H9 (cell line): Measurements from ENCODE around the gene EVI5L. TPM values are rescaled to one million over a fixed set of nuclear protein-coding genes. Genes with fewer than 3 reads are reported as not detected.

Experiments
- DNase-seq: peaks from one replicate; pipeline ENCODE4 v3.0.0-alpha.2; 2017
- H2AFZ ChIP-seq: one replicate; pipeline ENCODE4 v1.6.1; 2013; ENCODE audit warnings: mild to moderate bottlenecking, low read length, control low read depth, moderate library complexity
- H2AK5ac ChIP-seq: 2 replicates; pipeline ENCODE4 v1.6.1; 2013; ENCODE audit warnings: low read length, control low read depth, mixed read lengths; ENCODE audit not compliant: insufficient read length
- H2BK120ac ChIP-seq: one replicate; pipeline ENCODE4 v1.6.1; 2013; ENCODE audit warnings: low read depth, mild to moderate bottlenecking, low read length, control low read depth, inconsistent platforms; ENCODE audit not compliant: poor library complexity, severe bottlenecking
- H2BK12ac ChIP-seq: 2 replicates; pipeline ENCODE4 v1.6.1; 2013; ENCODE audit warnings: low read length, control low read depth, mixed read lengths, low read depth; ENCODE audit not compliant: insufficient read length
- H2BK15ac ChIP-seq: 2 replicates; pipeline ENCODE4 v1.6.1; 2013; ENCODE audit warnings: low read depth, low read length, control low read depth
- H2BK20ac ChIP-seq: one replicate; pipeline ENCODE4 v1.6.1; 2013; ENCODE audit warnings: low read depth, mild to moderate bottlenecking, low read length, control low read depth, inconsistent platforms; ENCODE audit not compliant: poor library complexity, severe bottlenecking
- H2BK5ac ChIP-seq: 2 replicates; pipeline ENCODE4 v1.6.1; 2013; ENCODE audit warnings: low read length, control low read depth, mixed read lengths; ENCODE audit not compliant: insufficient read length
- H3K14ac ChIP-seq: 2 replicates; pipeline ENCODE4 v1.6.1; 2013; ENCODE audit warnings: low read length, control low read depth; ENCODE audit not compliant: insufficient read depth
- H3K18ac ChIP-seq: 2 replicates; pipeline ENCODE4 v1.6.1; 2013; ENCODE audit warnings: low read depth, mild to moderate bottlenecking, mixed read lengths, low read length, control low read depth; ENCODE audit not compliant: insufficient read length
- H3K23ac ChIP-seq: 2 replicates; pipeline ENCODE4 v1.6.1; 2013; ENCODE audit warnings: low read length, control low read depth, mixed read lengths, low read depth; ENCODE audit not compliant: insufficient read length
- H3K23me2 ChIP-seq: 2 replicates; pipeline ENCODE4 v1.6.1; 2013; ENCODE audit warnings: low read depth, mild to moderate bottlenecking, mixed read lengths, low read length, control low read depth; ENCODE audit not compliant: insufficient read length, poor library complexity, severe bottlenecking
- H3K27ac ChIP-seq: 2 replicates; pipeline ENCODE4 v1.5.1; 2013; ENCODE audit warnings: low read length, control low read depth, mixed read lengths, low read depth; ENCODE audit not compliant: insufficient read length
- H3K27me3 ChIP-seq: 2 replicates; pipeline ENCODE4 v1.6.1; 2013; ENCODE audit warnings: low read length, control low read depth, inconsistent platforms; ENCODE audit not compliant: insufficient read depth
- H3K4ac ChIP-seq: 2 replicates; pipeline ENCODE4 v1.6.1; 2013; ENCODE audit warnings: low read depth, mild to moderate bottlenecking, control low read depth, inconsistent platforms, low read length, moderate library complexity
- H3K4me1 ChIP-seq: 2 replicates; pipeline ENCODE4 v1.6.1; 2013; ENCODE audit warnings: low read length, control low read depth, inconsistent platforms; ENCODE audit not compliant: insufficient read depth
- H3K4me2 ChIP-seq: 2 replicates; pipeline ENCODE4 v1.6.1; 2013; ENCODE audit warnings: low read length, control low read depth, mixed read lengths; ENCODE audit not compliant: insufficient read length, insufficient read depth
- H3K56ac ChIP-seq: 2 replicates; pipeline ENCODE4 v1.6.1; 2013; ENCODE audit warnings: low read depth, mild to moderate bottlenecking, mixed read lengths, low read length, control low read depth; ENCODE audit not compliant: insufficient read length
- H3K79me1 ChIP-seq: 2 replicates; pipeline ENCODE4 v1.6.1; 2013; ENCODE audit warnings: low read depth, mild to moderate bottlenecking, moderate library complexity, low read length, control low read depth, inconsistent platforms; ENCODE audit not compliant: insufficient read depth, poor library complexity, severe bottlenecking
- H3K79me2 ChIP-seq: 2 replicates; pipeline ENCODE4 v1.6.1; 2013; ENCODE audit warnings: low read length, control low read depth, inconsistent platforms; ENCODE audit not compliant: insufficient read depth
- H3K9ac ChIP-seq: 2 replicates; pipeline ENCODE4 v1.6.1; 2013; ENCODE audit warnings: low read length, control low read depth, mixed read lengths; ENCODE audit not compliant: insufficient read length; ENCODE audit errors: extremely low read depth
- H3K9me3 ChIP-seq: one replicate; pipeline ENCODE4 v1.6.1; 2013; ENCODE audit warnings: low read depth, low read length, inconsistent platforms; ENCODE audit not compliant: control insufficient read depth
- H3T11ph ChIP-seq: one replicate; pipeline ENCODE4 v1.6.1; 2013; ENCODE audit warnings: mild to moderate bottlenecking, low read length, control low read depth, inconsistent platforms
- H4K20me1 ChIP-seq: one replicate; pipeline ENCODE4 v1.6.1; 2013; ENCODE audit not compliant: control insufficient read depth, insufficient read length, insufficient read depth
- H4K5ac ChIP-seq: 2 replicates; pipeline ENCODE4 v1.6.1; 2013; ENCODE audit warnings: low read depth, mild to moderate bottlenecking, mixed read lengths, low read length, control low read depth; ENCODE audit not compliant: insufficient read length
- H4K8ac ChIP-seq: replicated peaks from 2 replicates; pipeline ENCODE4 v1.6.1; 2013; ENCODE audit warnings: low read length, control low read depth, mixed read lengths, low read depth; ENCODE audit not compliant: insufficient read length
- H4K91ac ChIP-seq: 2 replicates; pipeline ENCODE4 v1.6.1; 2013; ENCODE audit warnings: low read depth, mild to moderate bottlenecking, moderate library complexity, mixed read lengths, low read length, control low read depth; ENCODE audit not compliant: insufficient read length
- H3K27ac Mint-ChIP-seq, 3 experiments: 2 replicates in 2 of 3; 3 replicates in 1 of 3; pipeline ENCODE4 v1.8.0; 2020 to 2021; ENCODE audit warnings: mixed read lengths in 3 of 3, mild to moderate bottlenecking in 1 of 3, moderate library complexity in 1 of 3
- H3K27me3 Mint-ChIP-seq: 2 replicates; pipeline ENCODE4 v1.8.0; 2021; ENCODE audit warnings: low read depth, mild to moderate bottlenecking, moderate library complexity, mixed read lengths
- H3K36me3 Mint-ChIP-seq, 3 experiments: 2 replicates in 2 of 3; 3 replicates in 1 of 3; pipeline ENCODE4 v1.8.0; 2020 to 2021; ENCODE audit warnings: low read depth in 3 of 3, mixed read lengths in 3 of 3; ENCODE audit not compliant: insufficient read depth in 1 of 3
- H3K4me1 Mint-ChIP-seq, 2 experiments: 2 replicates each; pipeline ENCODE4 v1.8.0; 2020; ENCODE audit warnings: mixed read lengths in 2 of 2
- H3K4me3 Mint-ChIP-seq, 2 experiments: 2 replicates in 1 of 2; 3 replicates in 1 of 2; pipeline ENCODE4 v1.8.0; 2020 to 2021; ENCODE audit warnings: mild to moderate bottlenecking in 2 of 2, mixed read lengths in 2 of 2, moderate library complexity in 1 of 2
- H3K9me3 Mint-ChIP-seq, 2 experiments: 2 replicates in 1 of 2; 3 replicates in 1 of 2; pipeline ENCODE4 v1.8.0; 2020; ENCODE audit warnings: mild to moderate bottlenecking in 2 of 2, mixed read lengths in 2 of 2, moderate library complexity in 1 of 2
- WGBS: extraction: QIAGEN DNeasy Blood & Tissue Kit; methylation state at CpG from one replicate; pipeline ENCODE4 v1.1.7; 2013; ENCODE audit warnings: missing lambda C conversion rate, low lambda C conversion rate, mixed read lengths; ENCODE audit not compliant: insufficient read length; ENCODE audit errors: extremely low coverage; 5-methylcytosine and 5-hydroxymethylcytosine counted together
- total RNA-seq: library from RNA; stranded (reverse); gene quantifications from 2 replicates; pipeline ENCODE4 v1.2.1, GENCODE V29; 2021
- TF ChIP-seq, protein P1 (sequence below): fragments of 200-600 bp; sonication (generic); conservative IDR thresholded peaks from 3 replicates; pipeline ENCODE4 v1.8.0; 2021; ENCODE audit warnings: antibody characterized with exemption, mild to moderate bottlenecking

The EVI5L gene
- total RNA-seq, 1 experiment from 2014 or later: 7.1 TPM

GRCh38 chr19:7846155-7846646 is 16.2 kb downstream of the EVI5L start:
- no CpG with 5 or more reads among the region's 19 CpGs for WGBS

More at GRCh38 chr19:7846155-7846646, 16.2 kb downstream of the EVI5L start:
- Histone ChIP-seq H3K23me2 (no peaks in the 10 kb centered on the region), H2BK12ac (no peak overlapping the region), H3K27ac (no peak overlapping the region), H2BK15ac (no peak overlapping the region), H2AK5ac (no peak overlapping the region), H2BK20ac (no peak overlapping the region), H3K4me1 (no peaks in the 10 kb centered on the region), H3K4me2 (no peak overlapping the region), H2AFZ (no peak overlapping the region), H3K56ac (no peak overlapping the region), H4K5ac (no peak overlapping the region), H2BK5ac (no peak overlapping the region), H3K9me3 (no peaks in the 10 kb centered on the region), H2BK120ac (no peak overlapping the region), H3K9ac (no peak overlapping the region), H3K18ac (no peak overlapping the region), H3K79me2 (no peaks in the 10 kb centered on the region), H3K27me3 (no peaks in the 10 kb centered on the region), H3K23ac (no peak overlapping the region), H3K79me1 (no peaks in the 10 kb centered on the region), H3K14ac (no peak overlapping the region), H4K91ac (no peak overlapping the region), H4K8ac (no peak overlapping the region), H3K4ac (no peak overlapping the region), H4K20me1 (peaks cover 5% of the 10 kb centered on the region), H3T11ph (no peak overlapping the region)
- TF ChIP-seq, protein P1, sequence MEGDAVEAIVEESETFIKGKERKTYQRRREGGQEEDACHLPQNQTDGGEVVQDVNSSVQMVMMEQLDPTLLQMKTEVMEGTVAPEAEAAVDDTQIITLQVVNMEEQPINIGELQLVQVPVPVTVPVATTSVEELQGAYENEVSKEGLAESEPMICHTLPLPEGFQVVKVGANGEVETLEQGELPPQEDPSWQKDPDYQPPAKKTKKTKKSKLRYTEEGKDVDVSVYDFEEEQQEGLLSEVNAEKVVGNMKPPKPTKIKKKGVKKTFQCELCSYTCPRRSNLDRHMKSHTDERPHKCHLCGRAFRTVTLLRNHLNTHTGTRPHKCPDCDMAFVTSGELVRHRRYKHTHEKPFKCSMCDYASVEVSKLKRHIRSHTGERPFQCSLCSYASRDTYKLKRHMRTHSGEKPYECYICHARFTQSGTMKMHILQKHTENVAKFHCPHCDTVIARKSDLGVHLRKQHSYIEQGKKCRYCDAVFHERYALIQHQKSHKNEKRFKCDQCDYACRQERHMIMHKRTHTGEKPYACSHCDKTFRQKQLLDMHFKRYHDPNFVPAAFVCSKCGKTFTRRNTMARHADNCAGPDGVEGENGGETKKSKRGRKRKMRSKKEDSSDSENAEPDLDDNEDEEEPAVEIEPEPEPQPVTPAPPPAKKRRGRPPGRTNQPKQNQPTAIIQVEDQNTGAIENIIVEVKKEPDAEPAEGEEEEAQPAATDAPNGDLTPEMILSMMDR: no peak
- Mint-ChIP-seq H3K4me3 (no peak overlapping the region), H3K27me3 (peaks cover 6% of the 10 kb centered on the region), H3K4me1 (no peaks in the 10 kb centered on the region), H3K27ac (no peak overlapping the region), H3K36me3 (no peaks in the 10 kb centered on the region), H3K9me3 (no peaks in the 10 kb centered on the region; a peak in 1 of 5 replicates)
- no peak for DNase-seq
